Progenitor cell of endocrine pancreas (in vitro differentiated cells): Measurements from ENCODE around the gene GRPEL1. TPM values are rescaled to one million over a fixed set of nuclear protein-coding genes. Genes with fewer than 3 reads are reported as not detected.

ENCODE experiments used
- DNase-seq: peaks from one replicate; pipeline ENCODE4 v3.0.0; 2021; ENCODE audit warnings: low spot score; ENCODE audit not compliant: unreplicated experiment
- H3K27ac Mint-ChIP-seq: 2 replicates; pipeline ENCODE4 v1.8.0; 2021; ENCODE audit warnings: mild to moderate bottlenecking, moderate library complexity, mixed read lengths
- H3K27me3 Mint-ChIP-seq: 2 replicates; pipeline ENCODE4 v1.8.0; 2021; ENCODE audit warnings: mixed read lengths
- H3K36me3 Mint-ChIP-seq: 2 replicates; pipeline ENCODE4 v1.8.0; 2022; ENCODE audit warnings: mixed read lengths; ENCODE audit not compliant: insufficient read depth
- H3K4me1 Mint-ChIP-seq: 2 replicates; pipeline ENCODE4 v1.8.0; 2021; ENCODE audit warnings: low read depth, mixed read lengths
- H3K4me3 Mint-ChIP-seq: 2 replicates; pipeline ENCODE4 v1.8.0; 2021; ENCODE audit warnings: low read depth, mild to moderate bottlenecking, moderate library complexity, mixed read lengths
- H3K9me3 Mint-ChIP-seq: 2 replicates; pipeline ENCODE4 v1.8.0; 2021; ENCODE audit warnings: low read depth, mixed read lengths
- total RNA-seq: library from RNA; stranded (reverse); gene quantifications from 2 replicates; pipeline ENCODE4 v1.2.1, GENCODE V29; 2021
- TF ChIP-seq, protein P1 (sequence below): fragments of 200-600 bp; sonication (generic); IDR thresholded peaks from one replicate; pipeline ENCODE4 v1.5.0; 2021; ENCODE audit warnings: antibody characterized with exemption, mild to moderate bottlenecking; ENCODE audit not compliant: unreplicated experiment

Gene GRPEL1
- total RNA-seq, 1 donor from 2014 or later: 18.2 TPM

- Mint-ChIP-seq H3K9me3 (peaks cover 16% of the 10 kb centered on the region), H3K4me3 (no peak overlapping the region), H3K27ac (no peak overlapping the region), H3K4me1 (no peaks in the 10 kb centered on the region), H3K27me3 (peaks cover 16% of the 10 kb centered on the region), H3K36me3 (no peaks in the 10 kb centered on the region)
- no peak for DNase-seq
- TF ChIP-seq, protein P1, sequence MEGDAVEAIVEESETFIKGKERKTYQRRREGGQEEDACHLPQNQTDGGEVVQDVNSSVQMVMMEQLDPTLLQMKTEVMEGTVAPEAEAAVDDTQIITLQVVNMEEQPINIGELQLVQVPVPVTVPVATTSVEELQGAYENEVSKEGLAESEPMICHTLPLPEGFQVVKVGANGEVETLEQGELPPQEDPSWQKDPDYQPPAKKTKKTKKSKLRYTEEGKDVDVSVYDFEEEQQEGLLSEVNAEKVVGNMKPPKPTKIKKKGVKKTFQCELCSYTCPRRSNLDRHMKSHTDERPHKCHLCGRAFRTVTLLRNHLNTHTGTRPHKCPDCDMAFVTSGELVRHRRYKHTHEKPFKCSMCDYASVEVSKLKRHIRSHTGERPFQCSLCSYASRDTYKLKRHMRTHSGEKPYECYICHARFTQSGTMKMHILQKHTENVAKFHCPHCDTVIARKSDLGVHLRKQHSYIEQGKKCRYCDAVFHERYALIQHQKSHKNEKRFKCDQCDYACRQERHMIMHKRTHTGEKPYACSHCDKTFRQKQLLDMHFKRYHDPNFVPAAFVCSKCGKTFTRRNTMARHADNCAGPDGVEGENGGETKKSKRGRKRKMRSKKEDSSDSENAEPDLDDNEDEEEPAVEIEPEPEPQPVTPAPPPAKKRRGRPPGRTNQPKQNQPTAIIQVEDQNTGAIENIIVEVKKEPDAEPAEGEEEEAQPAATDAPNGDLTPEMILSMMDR: no peak
Observed at GRCh38 chr4:7078025-7078424, 10.2 kb upstream of the GRPEL1 start.

DNA sequence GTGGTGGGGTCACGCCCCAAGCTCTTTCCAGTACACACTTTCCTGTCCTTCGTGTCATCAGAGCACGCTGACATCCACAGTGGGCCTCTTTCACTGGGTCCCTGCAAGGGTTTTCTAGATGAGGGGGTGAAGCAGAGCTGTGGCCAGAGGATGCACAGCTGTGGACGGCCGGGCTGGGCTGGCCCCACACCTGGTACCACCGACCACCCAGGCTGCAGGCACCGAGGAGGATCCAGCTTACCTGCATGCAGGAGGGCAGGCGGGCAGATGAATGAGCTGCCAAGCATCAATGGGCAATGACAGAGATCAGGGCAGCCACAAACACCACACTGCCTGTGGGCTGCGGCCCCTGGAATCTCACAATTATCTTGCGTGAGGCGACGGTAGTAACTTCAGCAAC lies 9.5 kb upstream of the GRPEL1 start:
- Mint-ChIP-seq H3K27me3 (peaks cover 15% of the 10 kb centered on the region), H3K27ac (no peak overlapping the region), H3K36me3 (no peaks in the 10 kb centered on the region), H3K4me3 (no peak overlapping the region), H3K4me1 (no peaks in the 10 kb centered on the region), H3K9me3 (peaks cover 16% of the 10 kb centered on the region)
- TF ChIP-seq, protein P1: no peak
- DNase-seq: no peak

DNA sequence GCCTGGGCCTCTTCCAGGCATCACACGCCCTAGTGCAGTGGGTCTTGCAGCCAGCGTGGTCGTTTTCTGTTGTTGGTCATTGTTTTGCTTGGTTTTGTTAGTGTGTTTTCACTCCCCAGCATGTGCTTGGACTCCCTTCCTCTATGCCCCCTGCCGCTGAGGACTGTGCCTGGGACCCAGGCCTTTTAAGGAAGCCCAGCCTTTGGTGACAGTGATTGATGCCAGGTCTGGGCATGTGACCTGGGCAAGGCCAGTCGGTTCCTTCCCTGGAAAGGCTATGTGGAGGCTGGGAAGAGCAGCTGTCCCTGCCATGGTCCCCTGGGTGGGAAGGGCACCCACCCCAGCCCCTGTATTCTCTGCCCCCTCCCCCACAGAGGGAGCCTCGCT lies 8.8 kb upstream of the GRPEL1 start:
- no peak overlapping the region for H3K4me3 Mint-ChIP-seq
- peaks cover 16% of the 10 kb centered on the region for H3K9me3 Mint-ChIP-seq
- no peaks in the 10 kb centered on the region for H3K36me3 Mint-ChIP-seq
- DNase-seq: no peak
- H3K4me1 Mint-ChIP-seq: no peaks in the 10 kb centered on the region
- H3K27me3 Mint-ChIP-seq: peaks cover 15% of the 10 kb centered on the region
- H3K27ac Mint-ChIP-seq: no peak overlapping the region
- TF ChIP-seq, protein P1: no peak

GRCh38 chr4:7075962-7076695 lies 8.3 kb upstream of the GRPEL1 start:
- H3K9me3 Mint-ChIP-seq: peaks cover 16% of the 10 kb centered on the region

GRCh38 chr4:7074426-7074825 lies 6.6 kb upstream of the GRPEL1 start:
- H3K27ac Mint-ChIP-seq: no peak overlapping the region
- DNase-seq: no peak
- H3K4me3 Mint-ChIP-seq: no peak overlapping the region
- no peaks in the 10 kb centered on the region for H3K36me3 Mint-ChIP-seq
- H3K27me3 Mint-ChIP-seq: peaks cover 17% of the 10 kb centered on the region
- TF ChIP-seq, protein P1: no peak
- peaks cover 2% of the 10 kb centered on the region for H3K4me1 Mint-ChIP-seq
- peaks cover 4% of the 10 kb centered on the region for H3K9me3 Mint-ChIP-seq

More at GRCh38 chr4:7075962-7076695, 8.3 kb upstream of the GRPEL1 start:
- peaks cover 15% of the 10 kb centered on the region for H3K27me3 Mint-ChIP-seq
- H3K36me3 Mint-ChIP-seq: no peaks in the 10 kb centered on the region
- H3K4me3 Mint-ChIP-seq: no peak overlapping the region
- no peak for DNase-seq
- TF ChIP-seq, protein P1: no peak
- no peaks in the 10 kb centered on the region for H3K4me1 Mint-ChIP-seq
- H3K27ac Mint-ChIP-seq: no peak overlapping the region
